Measurements from ENCODE around the gene MMP20.
"Not testable (repeated sequence)": the region's sequence is repeated elsewhere in the genome, so short reads cannot be mapped to it uniquely, and the experiment has no call there.

The MMP20 gene

GRCh38 chr11:102630598-102631448 is 5.7 kb upstream of the MMP20 start:
- POLR2A ChIA-PET, result no interaction called here
- CTCF ChIA-PET, result interaction anchor here (1.1 to 2.0 kb wide), 2 partner anchors 18 to 36 kb away, joined by 5 to 7 read pairs; no protein-coding TSS in a partner anchor
- no peak for TF ChIP-seq CTCF (IDR thresholded peaks at IDR 0.05; ENCODE audit: control extremely low read depth, extremely low read depth, low read depth, missing control alignments)
- DNase-seq (ENCODE audit: extremely low spot score), result no peak

GRCh38 chr11:102629908-102630307 is 4.8 kb upstream of the MMP20 start:
- POLR2A ChIA-PET; DNase-seq (ENCODE audit: extremely low spot score): not testable (repeated sequence)
- CTCF ChIA-PET, result interaction anchor here (1.0 to 2.2 kb wide), 2 partner anchors 17 to 361 kb away, joined by 3 to 9 read pairs; no protein-coding TSS in a partner anchor

GRCh38 chr11:102626676-102627075 is 1.5 kb upstream of the MMP20 start:
- TF ChIP-seq CTCF (IDR thresholded peaks at IDR 0.05; ENCODE audit: control extremely low read depth, extremely low read depth, low read depth, missing control alignments), result no peak
- POLR2A ChIA-PET, result no interaction called here
- no peak for DNase-seq (ENCODE audit: extremely low spot score)
- CTCF ChIA-PET, result no interaction called here

- ChIA-PET POLR2A (interaction anchor here (1.0 kb wide), 1 partner anchor 330 kb away, joined by 3 read pairs; no protein-coding TSS in a partner anchor), CTCF (interaction anchor here (1.0 to 2.7 kb wide), 4 partner anchors 11 to 331 kb away, joined by 3 to 17 read pairs (median 6); no protein-coding TSS in a partner anchor)
- TF ChIP-seq CTCF (IDR thresholded peaks at IDR 0.05; ENCODE audit: control extremely low read depth, extremely low read depth, low read depth, missing control alignments), result no peak
- no peak for DNase-seq (ENCODE audit: extremely low spot score)
Observed at GRCh38 chr11:102623998-102624397, 1.1 kb downstream of the MMP20 start.

GRCh38 chr11:102623128-102623527 is 2.0 kb downstream of the MMP20 start:
- no peak for TF ChIP-seq CTCF (IDR thresholded peaks at IDR 0.05; ENCODE audit: control extremely low read depth, extremely low read depth, low read depth, missing control alignments)
- ChIA-PET CTCF (interaction anchor here (1.5 to 2.5 kb wide), 2 partner anchors 43 to 281 kb away, joined by 4 to 8 read pairs; no protein-coding TSS in a partner anchor), POLR2A (interaction anchor here (1.0 kb wide), 1 partner anchor 329 kb away, joined by 3 read pairs; no protein-coding TSS in a partner anchor)
- no peak for DNase-seq (ENCODE audit: extremely low spot score)

- no peak for DNase-seq (ENCODE audit: extremely low spot score)
- ChIA-PET POLR2A (no interaction called here), CTCF (interaction anchor here (1.0 to 2.5 kb wide), 4 partner anchors 8 to 280 kb away, joined by 4 to 8 read pairs (median 6); no protein-coding TSS in a partner anchor)
- no peak for TF ChIP-seq CTCF (IDR thresholded peaks at IDR 0.05; ENCODE audit: control extremely low read depth, extremely low read depth, low read depth, missing control alignments)
Observed at GRCh38 chr11:102622258-102622657, 2.9 kb downstream of the MMP20 start.
